NCI-H2107 (cell line): Measurements from ENCODE around the gene GHRL.
A peak's percentile ranks its signal among the peaks of the same experiment; 100 is the strongest.
"Not testable (repeated sequence)": the region's sequence is repeated elsewhere in the genome, so short reads cannot be mapped to it uniquely, and the experiment has no call there.

Experiments used
- DNase-seq: peaks from one replicate; lab custom pipeline; 2025; lab: John Stamatoyannopoulos, UW

The GHRL gene

DNA sequence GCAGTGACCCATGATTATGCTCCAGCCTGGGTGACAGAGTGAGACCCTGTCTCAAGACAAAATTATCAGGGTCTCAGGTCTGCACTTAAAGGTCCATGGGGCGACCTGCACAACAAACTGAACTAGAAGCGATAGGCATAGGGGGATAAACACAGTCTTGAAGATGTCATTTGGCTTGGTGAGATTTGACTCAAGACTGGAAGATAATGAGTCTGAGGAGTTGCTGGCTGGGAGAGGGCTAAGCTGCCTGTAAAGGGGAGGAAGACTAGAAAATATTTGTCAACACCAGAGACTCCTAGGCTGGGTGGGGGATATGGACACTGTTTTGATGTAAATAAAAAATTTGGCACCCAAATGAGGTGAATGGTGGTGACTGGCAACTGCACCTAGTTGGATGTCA, 19.8 kb downstream of the GHRL start:
- DNase-seq = no peak

DNA sequence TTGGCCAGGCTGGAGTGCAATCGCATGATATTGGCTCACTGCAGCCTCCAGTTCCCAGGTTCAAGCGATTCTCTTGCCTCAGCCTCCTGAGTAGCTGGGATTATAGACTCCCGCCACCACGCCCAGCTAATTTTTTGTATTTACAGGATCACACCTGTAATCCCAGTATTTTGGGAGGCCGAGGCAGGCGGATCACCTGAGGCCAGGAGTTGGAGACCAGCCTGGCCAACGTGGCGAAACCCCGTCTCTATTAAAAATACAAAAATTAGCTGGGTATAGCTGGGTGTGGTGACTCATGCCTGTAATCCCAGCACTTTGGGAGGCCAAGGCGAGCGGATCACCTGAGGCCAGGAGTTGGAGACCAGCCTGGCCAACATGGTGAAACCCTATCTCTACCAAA, 20.3 kb downstream of the GHRL start:
- not testable (repeated sequence) for DNase-seq

DNA sequence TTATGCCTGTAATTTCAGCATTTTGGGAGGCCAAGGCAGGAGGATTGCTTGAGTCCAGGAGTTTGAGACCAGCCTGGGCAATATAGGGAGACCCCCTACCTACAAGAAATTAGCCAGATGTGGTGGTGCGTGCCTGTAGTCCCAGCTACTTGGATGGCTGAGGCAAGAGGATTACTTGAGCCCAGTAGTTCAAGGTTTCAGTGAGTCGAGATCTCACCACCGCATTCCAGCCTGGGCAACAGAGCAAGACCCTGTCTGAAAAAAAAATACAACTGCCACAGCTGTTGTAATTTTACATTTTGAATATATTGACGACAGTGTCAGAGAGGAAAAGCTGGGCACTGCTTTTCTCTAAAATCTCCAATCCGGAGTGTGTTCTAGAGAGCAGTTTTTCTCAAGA, 23.3 kb downstream of the GHRL start:
- no peak for DNase-seq

DNA sequence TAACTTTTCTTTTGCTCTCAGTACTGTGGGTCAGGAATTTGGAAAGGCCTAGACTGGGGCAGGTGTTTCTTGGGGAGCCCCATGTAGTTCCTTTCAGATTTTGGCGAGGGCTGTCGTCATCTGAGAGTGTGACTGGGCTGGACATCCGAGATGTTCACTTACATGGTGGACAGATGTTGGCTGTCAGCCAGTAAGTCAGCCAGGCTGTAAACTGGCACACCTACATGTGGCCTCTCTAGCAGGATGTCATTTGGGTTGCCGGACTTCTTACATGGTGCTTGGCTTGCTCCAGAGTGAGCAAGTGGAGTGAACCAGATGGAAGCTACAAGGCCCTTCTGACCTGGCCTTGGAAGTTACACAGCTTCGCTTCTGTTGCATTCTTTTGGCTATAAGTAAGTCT, 23.8 kb downstream of the GHRL start:
- no peak for DNase-seq

DNA sequence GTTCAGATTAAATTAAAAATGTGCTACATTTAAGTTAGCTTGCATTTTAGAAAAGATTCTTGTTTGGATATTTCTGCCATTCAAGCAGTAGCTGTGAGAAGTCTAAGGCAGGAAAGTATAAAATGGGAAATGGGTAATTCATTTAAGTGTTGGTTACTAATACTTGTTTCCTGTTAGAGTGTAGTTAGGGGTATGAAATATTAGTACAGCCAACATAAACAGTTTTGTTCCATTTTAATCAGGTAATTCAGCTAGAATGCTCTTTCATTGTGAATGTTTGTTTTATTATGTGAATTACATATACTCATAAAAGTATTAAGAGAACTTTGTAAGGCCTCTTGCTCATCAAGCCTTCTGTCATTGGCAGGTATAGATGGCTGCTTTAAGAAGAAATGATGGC, 24.6 kb downstream of the GHRL start:
- no peak for DNase-seq

DNA sequence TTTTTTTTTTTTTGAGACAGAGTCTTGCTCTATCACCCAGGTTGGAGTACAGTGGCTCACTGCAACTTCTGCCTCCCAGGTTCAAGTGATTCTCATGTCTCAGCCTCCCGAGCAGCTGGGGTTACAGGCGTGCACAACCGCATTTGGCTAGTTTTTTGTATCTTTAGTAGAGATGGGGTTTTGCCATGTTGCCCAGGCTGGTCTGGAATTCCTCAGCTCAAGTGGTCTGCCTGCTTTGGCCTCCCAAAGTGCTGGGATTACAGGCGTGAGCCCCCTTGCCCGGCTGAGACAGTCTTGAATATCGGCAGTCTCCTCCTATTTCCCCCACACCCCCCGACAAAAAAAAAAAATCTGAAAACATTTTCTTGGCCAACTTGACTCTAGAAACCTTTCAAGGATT, 25.8 kb downstream of the GHRL start:
- not testable (repeated sequence) for DNase-seq

DNA sequence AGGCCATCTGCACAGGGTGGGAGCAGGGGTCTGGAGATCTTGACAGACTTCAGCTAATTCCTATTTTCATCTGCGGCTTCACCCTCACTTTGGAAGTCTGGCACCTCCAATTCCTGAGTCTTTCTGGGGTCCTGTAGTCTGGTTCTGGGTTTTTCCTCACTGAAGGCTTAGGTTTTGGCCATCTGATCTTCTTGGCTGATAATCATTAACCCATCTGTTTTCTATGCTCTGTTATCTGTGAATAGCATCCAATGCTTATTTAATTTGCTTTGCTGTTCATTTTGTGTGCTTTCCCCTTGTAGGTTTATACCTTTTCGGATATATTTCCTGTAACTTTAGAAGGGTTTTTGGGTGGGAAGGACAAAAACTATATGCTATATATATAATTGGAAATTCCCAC, 26.9 kb downstream of the GHRL start:
- no peak for DNase-seq

DNA sequence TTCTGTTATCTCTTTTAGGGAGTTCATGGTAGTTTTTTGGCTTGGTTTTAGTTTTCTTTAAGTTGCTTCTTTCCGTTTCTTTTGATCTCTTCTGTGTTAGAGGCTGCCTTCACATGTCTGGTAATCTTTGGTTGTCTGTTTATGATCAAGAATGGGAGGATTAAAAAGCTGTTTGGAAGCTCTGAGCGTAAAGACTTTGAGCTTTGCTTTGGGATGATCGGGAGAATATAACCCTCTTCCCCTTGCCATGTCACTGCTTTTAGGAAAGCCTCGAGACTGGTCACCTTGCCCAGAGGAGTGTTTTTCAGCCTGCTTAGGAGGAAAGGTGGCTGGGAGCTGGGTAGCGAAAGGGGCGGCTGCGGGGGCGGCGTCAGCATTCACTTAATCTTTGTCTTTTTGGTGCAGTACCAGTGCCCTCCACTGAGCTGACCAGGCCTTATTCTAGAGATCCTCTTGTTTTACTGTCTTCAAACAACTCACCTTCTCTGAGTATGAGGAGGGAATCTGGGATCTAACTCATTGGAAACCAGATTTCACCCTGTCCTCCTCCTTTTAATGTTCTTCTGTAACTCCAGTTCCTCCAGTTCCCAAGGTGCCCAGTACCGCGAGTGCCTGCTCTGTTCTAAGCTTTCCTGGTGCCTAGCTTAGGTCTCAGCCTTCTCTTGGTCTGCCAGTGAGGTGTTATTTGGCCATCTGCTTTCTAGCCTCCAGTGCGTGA, 28.9 kb downstream of the GHRL start:
- DNase-seq = no peak

DNA sequence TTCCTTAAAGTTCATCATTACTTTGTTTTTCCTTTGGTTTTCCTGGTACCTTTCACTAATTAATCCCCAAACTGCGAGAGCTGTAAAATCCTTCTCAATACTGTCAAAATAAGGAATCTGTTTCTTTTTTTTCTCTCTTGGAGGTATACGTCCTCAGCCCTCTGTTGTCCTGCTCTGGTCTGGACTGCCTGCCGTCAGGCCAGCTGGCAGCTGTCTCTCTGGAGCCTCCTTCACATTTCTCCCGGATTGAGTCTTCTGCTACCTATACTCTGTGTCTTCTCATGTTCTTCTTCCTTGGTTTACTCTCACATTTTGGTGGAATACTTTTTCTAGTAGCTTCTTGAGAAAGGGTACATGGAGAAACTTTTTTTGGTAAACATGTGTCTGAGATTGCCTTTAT, 30.7 kb downstream of the GHRL start:
- DNase-seq = no peak

DNA sequence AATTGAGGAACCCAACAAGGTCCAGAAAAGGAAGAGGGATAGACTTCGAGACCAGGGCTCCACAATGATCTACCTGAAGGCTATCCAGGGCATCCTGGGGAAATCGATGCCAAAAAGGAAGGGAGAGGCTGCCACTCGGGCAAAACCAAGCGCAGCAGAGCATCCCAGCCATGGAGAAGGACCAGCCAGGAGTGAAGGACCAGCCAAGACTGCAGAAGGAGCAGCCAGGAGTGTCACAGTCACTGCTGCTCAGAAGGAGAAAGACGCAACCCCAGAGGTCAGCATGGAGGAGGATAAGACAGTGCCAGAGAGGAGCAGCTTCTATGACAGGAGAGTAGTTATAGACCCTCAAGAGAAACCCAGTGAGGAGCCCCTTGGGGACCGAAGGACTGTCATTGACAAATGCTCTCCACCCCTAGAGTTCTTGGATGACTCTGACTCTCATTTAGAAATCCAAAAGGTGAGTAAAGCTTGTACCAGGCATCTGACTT, 32.5 kb downstream of the GHRL start:
- DNase-seq = no peak

DNA sequence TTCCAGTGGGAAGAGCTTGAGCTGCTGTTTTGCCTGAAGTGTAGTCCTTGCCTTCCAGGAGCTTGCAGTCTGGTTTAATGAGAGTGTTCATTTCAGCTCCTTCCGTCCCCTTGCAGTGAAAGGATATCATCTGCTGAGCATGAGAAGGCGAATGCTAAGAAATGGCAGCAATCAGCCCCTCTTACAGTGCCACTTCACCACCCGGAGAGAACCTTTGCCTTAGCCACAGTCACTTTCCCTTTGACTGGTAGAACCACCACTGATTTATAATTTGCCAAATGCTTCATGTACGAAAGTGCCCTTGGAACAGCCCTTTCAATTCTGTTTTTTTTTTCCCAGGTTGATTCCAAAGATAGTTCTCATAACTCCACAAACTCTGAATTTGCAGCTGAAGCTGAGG, 32.9 kb downstream of the GHRL start:
- no peak for DNase-seq

DNA sequence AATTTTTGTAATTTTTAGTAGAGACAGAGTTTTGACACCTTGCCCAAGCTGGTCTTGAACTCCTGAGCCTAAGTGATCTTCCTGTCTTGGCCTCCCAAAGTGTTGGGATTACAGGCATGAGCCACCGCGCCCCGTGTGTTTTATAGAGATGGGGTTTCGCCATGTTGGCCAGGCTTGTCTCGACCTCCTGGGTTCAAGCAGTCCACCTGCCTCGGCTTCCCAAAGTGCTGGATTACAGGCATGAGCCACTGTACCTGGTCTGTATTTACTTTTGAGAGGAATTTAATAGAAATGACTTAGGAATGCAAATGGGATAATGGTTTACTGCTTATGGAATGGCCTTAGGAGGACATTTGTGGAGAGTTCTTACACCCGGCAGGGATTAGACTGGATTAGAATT, 33.7 kb downstream of the GHRL start:
- no peak for DNase-seq

DNA sequence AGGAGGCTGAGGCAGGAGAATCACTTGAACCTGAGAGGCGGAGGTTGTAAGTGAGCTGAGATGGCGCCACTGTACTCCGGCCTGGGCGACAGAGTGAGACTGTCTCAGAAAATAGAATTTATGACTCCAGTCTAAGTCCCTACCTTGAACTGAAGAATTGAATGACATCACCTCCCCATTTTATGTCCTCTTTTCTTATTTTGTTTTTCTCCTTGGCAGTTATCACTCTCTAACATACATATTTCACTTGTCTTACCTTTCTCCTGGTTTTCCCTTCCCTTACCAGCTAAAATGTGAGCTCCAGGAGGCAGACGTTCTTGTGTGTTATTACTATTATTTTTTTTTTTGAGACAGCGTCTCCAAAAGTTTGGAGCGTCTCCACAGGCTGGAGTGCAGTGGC, 36.9 kb downstream of the GHRL start:
- DNase-seq = no peak

DNA sequence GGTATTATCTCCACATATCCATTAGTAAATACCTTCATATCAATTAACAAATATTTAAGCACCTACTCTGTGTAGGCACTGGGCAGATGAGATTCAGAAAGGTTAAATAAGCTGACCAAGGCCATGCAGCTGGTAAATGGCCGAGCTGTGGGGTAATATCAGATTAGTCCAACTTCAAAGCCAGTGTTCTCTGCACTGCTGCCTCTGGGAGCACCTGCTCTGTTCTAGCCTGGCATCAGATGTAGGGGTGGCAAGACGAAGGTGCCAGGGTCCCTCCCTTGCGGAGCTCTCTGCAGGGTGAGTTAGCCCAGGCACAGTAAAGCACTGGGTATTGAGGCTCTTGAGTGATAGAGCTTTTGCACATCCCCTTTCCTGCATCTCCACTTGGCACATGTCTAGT, 39.0 kb downstream of the GHRL start:
- no peak for DNase-seq

DNA sequence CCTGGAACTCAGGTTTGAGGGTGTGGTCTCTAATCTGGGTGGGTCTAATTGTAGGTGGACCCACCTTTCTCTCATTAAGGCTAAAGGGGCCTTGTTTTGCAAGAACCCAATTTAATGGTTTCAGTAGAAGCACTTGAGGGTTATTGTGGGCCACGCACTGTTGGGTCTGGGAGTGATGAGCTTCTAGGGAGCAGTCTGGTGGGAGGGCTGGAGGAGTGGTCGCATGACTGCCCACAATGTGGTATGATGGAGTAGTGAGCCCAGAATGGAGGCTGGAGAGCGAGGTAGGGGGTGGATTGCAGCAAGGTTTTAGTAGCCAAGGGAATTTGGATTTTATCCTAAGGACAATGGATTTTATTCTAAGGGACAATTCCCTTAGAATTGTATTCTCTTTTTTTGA, 41.7 kb downstream of the GHRL start:
- DNase-seq = no peak

DNA sequence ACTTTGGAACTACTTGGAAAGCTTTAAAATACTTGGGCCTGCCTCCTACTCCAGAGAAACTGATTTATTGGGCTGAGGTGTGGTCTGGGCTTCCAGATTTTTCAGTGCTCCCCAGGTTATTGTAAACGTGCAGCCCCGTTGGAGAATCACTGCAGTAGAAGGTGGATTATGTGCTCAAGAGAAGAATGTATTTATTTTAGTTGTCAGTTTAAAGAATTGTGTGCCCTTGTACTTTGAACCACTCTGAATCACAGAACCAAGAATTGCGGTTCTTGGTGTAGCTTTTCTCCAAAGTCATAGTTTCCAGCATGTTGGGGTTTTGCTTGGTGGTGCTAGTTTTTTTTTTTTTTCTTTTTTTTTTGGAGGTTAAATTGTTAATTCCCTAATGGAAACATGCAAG, 42.9 kb downstream of the GHRL start:
- DNase-seq = no peak

DNA sequence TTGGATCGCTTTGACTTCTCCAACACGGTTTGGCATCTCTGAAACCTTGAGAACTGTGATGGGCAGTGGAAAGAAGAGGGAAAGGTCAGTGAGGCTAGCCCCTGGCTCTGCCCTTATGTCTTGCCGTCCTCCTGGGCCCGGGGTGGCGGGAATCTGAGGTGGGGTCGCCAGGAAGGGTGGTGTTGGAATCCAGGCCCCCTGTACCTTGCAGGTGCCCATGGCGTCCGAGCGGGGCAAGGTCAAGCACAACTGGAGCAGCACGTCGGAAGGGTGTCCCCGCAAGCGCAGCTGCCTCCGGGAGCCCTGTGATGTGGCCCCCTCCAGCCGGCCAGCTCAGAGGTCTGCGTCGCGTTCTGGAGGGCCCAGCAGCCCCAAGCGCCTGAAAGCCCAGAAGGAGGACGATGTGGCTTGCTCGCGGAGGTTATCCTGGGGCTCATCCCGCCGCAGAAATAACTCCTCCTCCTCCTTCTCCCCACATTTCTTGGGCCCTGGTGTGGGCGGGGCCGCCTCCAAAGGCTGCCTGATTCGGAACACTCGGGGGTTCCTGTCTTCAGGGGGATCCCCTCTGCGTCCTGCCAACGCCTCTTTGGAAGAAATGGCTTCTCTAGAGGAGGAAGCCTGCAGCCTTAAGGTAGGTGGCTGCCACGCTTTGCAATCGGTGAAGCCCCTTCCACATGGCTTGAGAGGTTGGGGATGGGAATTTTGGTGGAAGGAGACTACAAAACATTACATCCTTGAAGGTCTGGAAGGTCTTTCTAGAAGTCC, 43.6 kb downstream of the GHRL start:
- DNase-seq = no peak

DNA sequence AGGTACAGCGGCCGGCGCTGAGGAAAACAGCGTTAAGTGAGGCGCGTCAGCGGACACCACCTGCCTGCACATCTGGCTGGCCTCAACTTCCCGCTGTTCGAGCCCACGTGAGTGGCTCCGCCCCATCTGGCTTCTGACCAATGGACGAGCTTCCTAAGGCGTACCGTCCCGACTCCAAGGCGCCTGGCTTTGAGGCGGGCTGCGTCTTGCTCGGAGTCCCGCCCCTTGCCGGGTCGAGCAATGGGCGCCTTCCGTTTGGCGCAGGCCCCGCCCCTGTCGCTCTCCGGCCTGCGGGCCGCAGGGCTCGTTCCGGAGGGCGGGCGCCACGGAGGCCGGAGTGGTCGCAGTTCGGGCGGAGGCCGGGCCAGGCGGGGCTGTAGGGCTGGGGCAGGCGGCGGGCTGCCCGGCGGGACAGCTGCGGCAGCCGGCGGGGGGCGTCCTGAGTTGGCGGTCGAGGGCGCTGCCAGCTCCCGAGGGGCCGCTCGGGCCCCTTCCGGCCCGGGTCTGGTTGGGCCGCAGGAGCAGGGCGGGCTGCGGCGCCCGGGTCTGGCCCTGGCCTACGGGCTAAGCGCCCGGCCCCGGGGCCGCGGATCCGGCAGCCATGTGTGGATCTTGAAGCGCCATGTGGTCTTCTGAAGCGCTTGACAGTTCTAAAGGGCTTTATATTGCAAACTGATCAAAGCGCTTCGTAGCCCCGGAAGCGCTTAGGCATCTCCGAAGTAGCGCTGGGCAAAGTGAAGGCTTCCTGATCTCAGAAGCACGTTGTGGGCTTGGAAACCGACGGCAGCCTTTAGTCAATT, 44.4 kb downstream of the GHRL start, which contains the start of gene TATDN2:
Gene TATDN2 (plus strand): TSS at position 276 of the 800 bp plus-strand sequence. CDS start 742 bp downstream, outside the sequence.
- DNase-seq = peak; percentile 77

DNA sequence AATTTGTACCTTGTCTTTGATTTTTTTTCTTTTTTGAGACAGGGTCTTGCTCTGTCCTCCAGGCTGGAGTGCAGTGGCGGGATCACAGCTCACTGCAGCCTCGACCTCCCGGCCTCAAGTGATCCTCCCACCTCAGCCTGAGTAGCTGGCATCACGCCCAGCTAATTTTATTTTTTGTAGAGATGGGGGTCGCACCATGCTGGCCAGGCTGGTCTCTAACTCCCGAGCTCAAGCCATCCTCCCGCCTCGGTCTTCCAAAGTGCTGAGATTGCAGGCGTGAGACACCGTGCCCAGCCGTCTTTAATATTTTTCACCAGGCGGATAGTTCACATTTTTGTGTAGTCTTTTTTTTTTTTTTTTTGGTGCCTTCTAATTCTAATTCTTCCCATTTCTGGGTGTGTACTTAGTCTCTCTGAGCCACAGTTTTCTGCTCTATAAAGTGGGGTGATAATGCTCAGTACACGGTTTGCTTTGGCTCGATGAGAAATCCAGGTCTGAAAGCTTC, 45.0 kb downstream of the GHRL start:
- DNase-seq = no peak

DNA sequence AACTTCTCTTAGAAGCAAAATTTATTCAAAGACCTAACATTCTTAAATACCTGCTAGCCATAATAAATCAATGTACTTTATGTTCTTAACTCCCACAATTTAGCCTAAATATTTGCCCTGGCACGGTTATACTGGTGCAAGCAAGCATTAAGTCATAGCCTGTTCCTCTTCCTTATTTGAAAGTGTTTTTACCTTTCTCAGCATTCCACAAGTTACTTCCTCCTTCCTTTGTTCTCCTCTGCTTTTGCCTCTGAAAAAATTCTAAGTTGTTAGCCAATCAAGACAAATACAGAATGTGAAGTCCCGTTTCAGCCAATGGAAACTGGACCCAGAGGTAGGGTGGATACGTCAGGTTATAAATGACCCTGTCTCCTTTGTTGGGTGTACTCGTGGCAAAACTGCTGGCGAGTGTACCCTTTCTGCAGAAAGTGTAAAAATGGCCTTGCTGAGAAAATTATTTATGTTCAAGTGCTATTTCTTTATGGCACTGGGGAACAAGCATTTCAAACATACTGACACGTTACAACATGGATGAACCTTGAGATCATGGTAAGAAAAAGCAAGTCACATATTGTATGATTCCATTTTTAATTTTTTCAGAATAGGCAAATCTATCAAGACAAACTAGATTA, 47.5 kb downstream of the GHRL start:
- DNase-seq = no peak

DNA sequence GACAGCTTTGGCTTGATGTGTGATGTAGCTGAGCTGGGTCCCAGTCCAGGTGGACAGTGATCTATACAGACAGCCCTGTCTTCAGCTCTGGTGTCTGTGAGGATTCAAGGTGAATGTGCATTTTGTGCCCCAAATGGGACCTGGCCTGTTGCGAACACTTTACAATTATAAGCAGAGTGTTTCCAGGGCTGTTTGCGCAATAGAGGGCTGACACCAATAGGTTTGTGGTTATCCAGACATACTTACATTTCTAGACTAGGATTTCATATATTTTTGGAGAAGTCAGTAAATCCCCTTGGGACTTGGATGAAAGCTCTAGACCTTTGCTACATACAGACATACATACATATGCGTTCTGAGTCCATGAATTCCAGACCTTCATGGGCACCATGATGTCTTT, 48.7 kb downstream of the GHRL start:
- no peak for DNase-seq
